DOHH2 (cell line): ENCODE results near the gene TLK1.
"Not testable (repeated sequence)": the region's sequence is repeated elsewhere in the genome, so short reads cannot be mapped to it uniquely, and the experiment has no call there.

ENCODE experiments used
- H3F3A ChIP-seq: fragments of 200-600 bp; sonication (generic), shearing (Covaris generic); 2 replicates; pipeline ENCODE4 v1.6.0; 2016; ENCODE audit warnings: antibody characterized with exemption, mild to moderate bottlenecking; ENCODE audit not compliant: control insufficient read depth, insufficient read depth
- H3K27ac ChIP-seq: fragments of 200-600 bp; sonication (generic); 2 replicates; pipeline ENCODE4 v1.5.1; 2014; ENCODE audit warnings: low read depth, mild to moderate bottlenecking, low read length, moderate library complexity
- H3K27me3 ChIP-seq: fragments of 200-600 bp; sonication (generic); 2 replicates; pipeline ENCODE4 v1.6.1; 2014; ENCODE audit warnings: mild to moderate bottlenecking, low read length, mixed read lengths; ENCODE audit not compliant: control insufficient read depth
- H3K36me3 ChIP-seq: fragments of 200-600 bp; sonication (generic); 2 replicates; pipeline ENCODE4 v1.6.1; 2014; ENCODE audit warnings: mild to moderate bottlenecking, low read length, moderate library complexity, mixed read lengths; ENCODE audit not compliant: control insufficient read depth
- H3K4me1 ChIP-seq: fragments of 200-600 bp; sonication (generic); 2 replicates; pipeline ENCODE4 v1.6.1; 2014; ENCODE audit warnings: mild to moderate bottlenecking, low read length, mixed read lengths; ENCODE audit not compliant: control insufficient read depth
- H3K4me2 ChIP-seq: fragments of 200-600 bp; sonication (generic); 2 replicates; pipeline ENCODE4 v1.6.0; 2014; ENCODE audit warnings: mild to moderate bottlenecking, low read length, moderate library complexity
- H3K4me3 ChIP-seq: fragments of 200-600 bp; sonication (generic); 2 replicates; pipeline ENCODE4 v1.5.1; 2014; ENCODE audit warnings: mild to moderate bottlenecking, low read length, mixed read lengths
- H3K79me2 ChIP-seq: fragments of 200-600 bp; sonication (generic); 2 replicates; pipeline ENCODE4 v1.6.1; 2014; ENCODE audit warnings: mild to moderate bottlenecking, low read length, mixed read lengths; ENCODE audit not compliant: control insufficient read depth
- H3K9me2 ChIP-seq: fragments of 200-600 bp; sonication (generic); replicated peaks from 2 replicates; pipeline ENCODE4 v1.6.1; 2014; ENCODE audit warnings: mild to moderate bottlenecking, low read length, mixed read lengths; ENCODE audit not compliant: control insufficient read depth
- H3K9me3 ChIP-seq: fragments of 200-600 bp; sonication (generic); 2 replicates; pipeline ENCODE4 v1.6.1; 2014; ENCODE audit warnings: antibody characterized with exemption, low read length, mixed read lengths; ENCODE audit not compliant: control insufficient read depth, insufficient read depth
- H4K20me1 ChIP-seq: fragments of 200-600 bp; sonication (generic); 2 replicates; pipeline ENCODE4 v1.6.0; 2014; ENCODE audit warnings: low read depth, mild to moderate bottlenecking, antibody characterized with exemption, low read length, moderate library complexity; ENCODE audit not compliant: control insufficient read depth, insufficient read depth
- CTCF ChIP-seq: fragments of 200-600 bp; sonication (generic); IDR thresholded peaks from one replicate; pipeline ENCODE4 v1.5.1; 2014; ENCODE audit warnings: antibody characterized with exemption, mild to moderate bottlenecking, low read depth, low read length; ENCODE audit not compliant: poor library complexity, severe bottlenecking
- EZH2phosphoT487 ChIP-seq: fragments of 200-600 bp; sonication (generic); IDR thresholded peaks from 2 replicates; pipeline ENCODE4 v1.6.1; 2017; ENCODE audit warnings: borderline replicate concordance, mild to moderate bottlenecking, antibody characterized with exemption, low read length, moderate library complexity, mixed read lengths

TLK1 gene

GRCh38 chr2:171166328-171166983, 5.8 kb upstream of the TLK1 start:
- Histone ChIP-seq H3K9me3 (no peaks in the 10 kb centered on the region), H3F3A (peaks cover 7% of the 10 kb centered on the region), H3K4me3 (no peak overlapping the region), H3K9me2 (no peaks in the 10 kb centered on the region), H3K27me3 (no peaks in the 10 kb centered on the region), H4K20me1 (no peaks in the 10 kb centered on the region), H3K79me2 (peaks cover 6% of the 10 kb centered on the region; the same call in 1 of the 2 replicates), H3K4me1 (peaks cover 24% of the 10 kb centered on the region), H3K36me3 (no peaks in the 10 kb centered on the region), H3K27ac (no peak overlapping the region), H3K4me2 (no peak overlapping the region)
- no peak for TF ChIP-seq EZH2phosphoT487
- TF ChIP-seq CTCF = no peak

- Histone ChIP-seq H3K9me2 (no peaks in the 10 kb centered on the region), H3K27ac (no peak overlapping the region), H3K79me2 (peaks cover 6% of the 10 kb centered on the region; the same call in 1 of the 2 replicates), H3K9me3 (no peaks in the 10 kb centered on the region), H3K36me3 (no peaks in the 10 kb centered on the region), H4K20me1 (no peaks in the 10 kb centered on the region), H3K4me1 (peaks cover 26% of the 10 kb centered on the region), H3K4me3 (no peak overlapping the region), H3K4me2 (no peak overlapping the region), H3K27me3 (no peaks in the 10 kb centered on the region), H3F3A (peaks cover 10% of the 10 kb centered on the region)
- TF ChIP-seq EZH2phosphoT487 (no peak), CTCF (no peak)
Measured at GRCh38 chr2:171165967-171166327, 5.3 kb upstream of the TLK1 start.

GRCh38 chr2:171163261-171163660, 2.6 kb upstream of the TLK1 start:
- peaks cover 27% of the 10 kb centered on the region for H3K79me2 ChIP-seq
- H3K9me3 ChIP-seq = no peaks in the 10 kb centered on the region
- H3K4me3 ChIP-seq = peak overlapping the region; percentile 11; the same call in 1 of the 2 replicates
- TF ChIP-seq EZH2phosphoT487 = no peak
- no peak for TF ChIP-seq CTCF
- peak overlapping the region; percentile 26 for H3K4me2 ChIP-seq
- peaks cover 33% of the 10 kb centered on the region for H3K4me1 ChIP-seq
- H3K27me3 ChIP-seq = no peaks in the 10 kb centered on the region; the same call in 1 of the 2 replicates
- H4K20me1 ChIP-seq = peaks cover 11% of the 10 kb centered on the region; the same call in 1 of the 2 replicates
- H3K36me3 ChIP-seq = peaks cover 9% of the 10 kb centered on the region
- H3K27ac ChIP-seq = no peak overlapping the region
- H3K9me2 ChIP-seq = no peaks in the 10 kb centered on the region
- peaks cover 10% of the 10 kb centered on the region for H3F3A ChIP-seq

GRCh38 chr2:171162522-171163197, 2.0 kb upstream of the TLK1 start:
- H3K4me3 ChIP-seq = peak overlapping the region; percentile 99; the same call in 1 of the 2 replicates
- H3K4me1 ChIP-seq = peaks cover 40% of the 10 kb centered on the region
- H3K36me3 ChIP-seq, H3K27ac ChIP-seq, H3K9me3 ChIP-seq, H3K9me2 ChIP-seq, H3K27me3 ChIP-seq: not testable (repeated sequence)
- H3F3A ChIP-seq = peaks cover 10% of the 10 kb centered on the region
- H3K79me2 ChIP-seq = peaks cover 33% of the 10 kb centered on the region
- peak overlapping the region; percentile 67 for H3K4me2 ChIP-seq
- peaks cover 17% of the 10 kb centered on the region for H4K20me1 ChIP-seq
